ENCODE data around the gene PRM1. TPM values are rescaled to one million over a fixed set of nuclear protein-coding genes. Genes with fewer than 3 reads are reported as not detected.

Gene PRM1
- not detected for total RNA-seq

GRCh38 chr16:11280616-11281522 lies at the start of gene PRM1:
PRM1 (minus strand) TSS chr16:11281330; CDS start chr16:11281238, 92 bp downstream.

GRCh38 chr16:11276143-11276895 lies 4.8 kb downstream of the PRM1 start, which contains the start of gene PRM2:
PRM2 (minus strand) TSS chr16:11276480; CDS start chr16:11276370, 110 bp downstream.

GRCh38 chr16:11272921-11273720 lies 8.0 kb downstream of the PRM1 start, which contains the start of gene PRM3:
PRM3 (minus strand) TSS chr16:11273629; CDS start chr16:11273595, 34 bp downstream.

GRCh38 chr16:11268921-11269375 lies 12.2 kb downstream of the PRM1 start, which contains the start of gene TNP2:
TNP2 (minus strand) TSS chr16:11269325; CDS start chr16:11269262, 63 bp downstream.

GRCh38 chr16:11255737-11256660 lies 25.1 kb downstream of the PRM1 start, which contains the start of gene SOCS1:
SOCS1 (minus strand) TSS chr16:11256204; CDS start chr16:11255478, 726 bp downstream.

Small RNA genes within 50 kb of the gene (microRNA-seq; reads per million reads assigned to microRNA genes)
- gene MIR548H2 (ENCODE audit: borderline microRNAs expressed, borderline replicate concordance), result not detected

Other genes with a start within 250 kb of the PRM1 start
- gene SOCS1, start 25.1 kb downstream of the PRM1 start, total RNA-seq, result 100 to 1,000 TPM; 167 to 170 TPM
- not detected for gene TNP2, start 12.0 kb downstream of the PRM1 start, total RNA-seq
- not detected for gene PRM3, start 7.7 kb downstream of the PRM1 start, total RNA-seq
- gene PRM2, start 4.8 kb downstream of the PRM1 start, total RNA-seq, result not detected
- gene RMI2, start 64.1 kb upstream of the PRM1 start, total RNA-seq, result 10 to 100 TPM; 58.4 to 59.7 TPM

All from activated naive CD4-positive, alpha-beta T cell treated with anti-CD3 and anti-CD28 coated beads, Interleukin-2, amount 10 ng/mL, durations not matched to agents 5 hours and 36 hours (primary cell).